ENCODE data around the gene SLC10A7. TPM values are rescaled to one million over a fixed set of nuclear protein-coding genes. Genes with fewer than 3 reads are reported as not detected.

The SLC10A7 gene
- total and polyA plus RNA-seq, 2 experiments from 2014 or later: 0.81 to 4.3 TPM

DNA sequence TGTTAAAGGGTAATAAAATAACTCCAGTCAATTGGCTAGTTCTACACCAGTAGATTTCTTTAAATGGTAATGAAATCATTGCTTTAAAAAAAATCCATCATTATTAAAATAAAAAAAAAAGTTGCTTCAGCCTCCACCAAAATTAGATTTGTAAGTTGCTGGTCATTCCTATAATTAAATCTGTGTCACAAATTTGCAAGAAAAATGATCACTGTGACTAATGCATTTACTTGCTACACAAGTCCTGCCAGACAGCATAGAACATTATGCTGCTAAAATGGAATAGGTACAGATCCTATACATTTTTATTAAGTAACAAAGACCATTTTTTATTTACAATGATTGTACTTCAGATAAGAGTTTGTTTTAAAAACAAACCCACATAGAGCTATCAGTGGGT is 85.8 kb downstream of the SLC10A7 start:
- Histone ChIP-seq H4K20me1 (replicated peaks; ENCODE audit: insufficient read depth) (no peaks in the 10 kb centered on the region), H3F3A (replicated peaks; ENCODE audit: low read depth) (no peaks in the 10 kb centered on the region), H3K9me2 (ENCODE audit: insufficient read depth) (no peaks in the 10 kb centered on the region), H3K36me3 (ENCODE audit: insufficient read depth) (no peaks in the 10 kb centered on the region), H3K4me2 (no peak overlapping the region), H3K79me2 (replicated peaks; ENCODE audit: insufficient read depth) (no peaks in the 10 kb centered on the region), H3K4me1 (ENCODE audit: insufficient read depth) (peaks cover 23% of the 10 kb centered on the region; the same call in 1 of the 2 replicates), H3K27ac (ENCODE audit: low read depth) (no peak overlapping the region), H3K27me3 (ENCODE audit: insufficient read depth) (no peaks in the 10 kb centered on the region), H3K4me3 (no peak overlapping the region), H2AFZ (no peak overlapping the region)
- no peaks in the 10 kb centered on the region for H3K36me3 Mint-ChIP-seq (ENCODE audit: low read depth)
- H3K4me3 Mint-ChIP-seq: no peak overlapping the region
- peaks cover 2% of the 10 kb centered on the region for H3K27me3 Mint-ChIP-seq (ENCODE audit: insufficient read depth, low read depth, poor library complexity)
- H3K9me3 Mint-ChIP-seq: no peaks in the 10 kb centered on the region
- ATAC-seq (no peak), DNase-seq (ENCODE audit: low spot score) (no peak)
- H3K4me1 Mint-ChIP-seq: peaks cover 19% of the 10 kb centered on the region
- no peak overlapping the region for H3K27ac Mint-ChIP-seq
- TF ChIP-seq JUNB (IDR thresholded peaks at IDR 0.05; ENCODE audit: unreplicated experiment) (no peak), NANOG (IDR thresholded peaks at IDR 0.05; ENCODE audit: borderline replicate concordance) (no peak), ZNF114 (CRISPR knock-in tag; IDR thresholded peaks at IDR 0.05) (no peak), POLR2AphosphoS5 (IDR thresholded peaks at IDR 0.05; ENCODE audit: low read depth) (no peak), ZNF331 (CRISPR knock-in tag; IDR thresholded peaks at IDR 0.05; ENCODE audit: low read depth) (no peak)
- TF ChIP-seq, protein P1, sequence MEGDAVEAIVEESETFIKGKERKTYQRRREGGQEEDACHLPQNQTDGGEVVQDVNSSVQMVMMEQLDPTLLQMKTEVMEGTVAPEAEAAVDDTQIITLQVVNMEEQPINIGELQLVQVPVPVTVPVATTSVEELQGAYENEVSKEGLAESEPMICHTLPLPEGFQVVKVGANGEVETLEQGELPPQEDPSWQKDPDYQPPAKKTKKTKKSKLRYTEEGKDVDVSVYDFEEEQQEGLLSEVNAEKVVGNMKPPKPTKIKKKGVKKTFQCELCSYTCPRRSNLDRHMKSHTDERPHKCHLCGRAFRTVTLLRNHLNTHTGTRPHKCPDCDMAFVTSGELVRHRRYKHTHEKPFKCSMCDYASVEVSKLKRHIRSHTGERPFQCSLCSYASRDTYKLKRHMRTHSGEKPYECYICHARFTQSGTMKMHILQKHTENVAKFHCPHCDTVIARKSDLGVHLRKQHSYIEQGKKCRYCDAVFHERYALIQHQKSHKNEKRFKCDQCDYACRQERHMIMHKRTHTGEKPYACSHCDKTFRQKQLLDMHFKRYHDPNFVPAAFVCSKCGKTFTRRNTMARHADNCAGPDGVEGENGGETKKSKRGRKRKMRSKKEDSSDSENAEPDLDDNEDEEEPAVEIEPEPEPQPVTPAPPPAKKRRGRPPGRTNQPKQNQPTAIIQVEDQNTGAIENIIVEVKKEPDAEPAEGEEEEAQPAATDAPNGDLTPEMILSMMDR (conservative IDR thresholded peaks at IDR 0.05; ENCODE audit: low read depth in 2 of 2): no peak

DNA sequence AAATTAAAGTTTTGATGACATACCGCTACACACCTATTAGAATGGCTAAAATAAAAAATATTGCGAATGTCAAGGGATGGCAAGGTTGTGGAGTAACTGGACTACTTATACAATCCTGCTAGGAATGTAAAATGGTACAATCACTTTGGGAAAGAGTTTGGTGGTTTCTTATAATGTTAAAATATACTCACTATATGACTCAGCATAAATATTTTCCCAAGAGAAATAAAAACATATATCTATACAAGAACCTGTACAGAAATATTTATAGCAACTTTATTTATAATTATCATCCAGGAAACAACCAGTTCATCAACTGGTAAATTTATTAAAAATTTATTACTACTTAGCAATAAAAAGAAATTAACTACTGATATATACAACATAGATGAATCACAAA is 89.7 kb downstream of the SLC10A7 start:
- H3K36me3 ChIP-seq (ENCODE audit: insufficient read depth): no peaks in the 10 kb centered on the region
- H3K4me1 ChIP-seq (ENCODE audit: insufficient read depth): 0 out of 2 replicates have a peak, but pooled peaks cover 8% of the 10 kb centered on the region
- ATAC-seq (no peak), DNase-seq (ENCODE audit: low spot score) (no peak)
- Mint-ChIP-seq H3K4me3 (no peak overlapping the region), H3K36me3 (ENCODE audit: low read depth) (no peaks in the 10 kb centered on the region), H3K4me1 (peaks cover 5% of the 10 kb centered on the region; the same call in 2 of the 3 replicates), H3K9me3 (no peaks in the 10 kb centered on the region), H3K27ac (no peak overlapping the region), H3K27me3 (ENCODE audit: insufficient read depth, low read depth, poor library complexity) (no peaks in the 10 kb centered on the region)
- H3K4me3 ChIP-seq: no peak overlapping the region
- H3K4me2 ChIP-seq: no peak overlapping the region
- H3K27me3 ChIP-seq (ENCODE audit: insufficient read depth): no peaks in the 10 kb centered on the region
- H2AFZ ChIP-seq: no peak overlapping the region
- H3K79me2 ChIP-seq (replicated peaks; ENCODE audit: insufficient read depth): no peaks in the 10 kb centered on the region
- H4K20me1 ChIP-seq (replicated peaks; ENCODE audit: insufficient read depth): no peaks in the 10 kb centered on the region
- no peak overlapping the region for H3K27ac ChIP-seq (ENCODE audit: low read depth)
- H3F3A ChIP-seq (replicated peaks; ENCODE audit: low read depth): no peaks in the 10 kb centered on the region
- no peaks in the 10 kb centered on the region for H3K9me2 ChIP-seq (ENCODE audit: insufficient read depth)
- TF ChIP-seq ZNF331 (CRISPR knock-in tag; IDR thresholded peaks at IDR 0.05; ENCODE audit: low read depth) (no peak), CREB1 (CRISPR knock-in tag; IDR thresholded peaks at IDR 0.05; ENCODE audit: low read depth) (no peak), NANOG (IDR thresholded peaks at IDR 0.05; ENCODE audit: borderline replicate concordance) (no peak), ZNF114 (CRISPR knock-in tag; IDR thresholded peaks at IDR 0.05) (no peak)
- TF ChIP-seq, protein P2, sequence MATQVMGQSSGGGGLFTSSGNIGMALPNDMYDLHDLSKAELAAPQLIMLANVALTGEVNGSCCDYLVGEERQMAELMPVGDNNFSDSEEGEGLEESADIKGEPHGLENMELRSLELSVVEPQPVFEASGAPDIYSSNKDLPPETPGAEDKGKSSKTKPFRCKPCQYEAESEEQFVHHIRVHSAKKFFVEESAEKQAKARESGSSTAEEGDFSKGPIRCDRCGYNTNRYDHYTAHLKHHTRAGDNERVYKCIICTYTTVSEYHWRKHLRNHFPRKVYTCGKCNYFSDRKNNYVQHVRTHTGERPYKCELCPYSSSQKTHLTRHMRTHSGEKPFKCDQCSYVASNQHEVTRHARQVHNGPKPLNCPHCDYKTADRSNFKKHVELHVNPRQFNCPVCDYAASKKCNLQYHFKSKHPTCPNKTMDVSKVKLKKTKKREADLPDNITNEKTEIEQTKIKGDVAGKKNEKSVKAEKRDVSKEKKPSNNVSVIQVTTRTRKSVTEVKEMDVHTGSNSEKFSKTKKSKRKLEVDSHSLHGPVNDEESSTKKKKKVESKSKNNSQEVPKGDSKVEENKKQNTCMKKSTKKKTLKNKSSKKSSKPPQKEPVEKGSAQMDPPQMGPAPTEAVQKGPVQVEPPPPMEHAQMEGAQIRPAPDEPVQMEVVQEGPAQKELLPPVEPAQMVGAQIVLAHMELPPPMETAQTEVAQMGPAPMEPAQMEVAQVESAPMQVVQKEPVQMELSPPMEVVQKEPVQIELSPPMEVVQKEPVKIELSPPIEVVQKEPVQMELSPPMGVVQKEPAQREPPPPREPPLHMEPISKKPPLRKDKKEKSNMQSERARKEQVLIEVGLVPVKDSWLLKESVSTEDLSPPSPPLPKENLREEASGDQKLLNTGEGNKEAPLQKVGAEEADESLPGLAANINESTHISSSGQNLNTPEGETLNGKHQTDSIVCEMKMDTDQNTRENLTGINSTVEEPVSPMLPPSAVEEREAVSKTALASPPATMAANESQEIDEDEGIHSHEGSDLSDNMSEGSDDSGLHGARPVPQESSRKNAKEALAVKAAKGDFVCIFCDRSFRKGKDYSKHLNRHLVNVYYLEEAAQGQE (IDR thresholded peaks at IDR 0.05; ENCODE audit: unreplicated experiment): no peak
- TF ChIP-seq, protein P3, sequence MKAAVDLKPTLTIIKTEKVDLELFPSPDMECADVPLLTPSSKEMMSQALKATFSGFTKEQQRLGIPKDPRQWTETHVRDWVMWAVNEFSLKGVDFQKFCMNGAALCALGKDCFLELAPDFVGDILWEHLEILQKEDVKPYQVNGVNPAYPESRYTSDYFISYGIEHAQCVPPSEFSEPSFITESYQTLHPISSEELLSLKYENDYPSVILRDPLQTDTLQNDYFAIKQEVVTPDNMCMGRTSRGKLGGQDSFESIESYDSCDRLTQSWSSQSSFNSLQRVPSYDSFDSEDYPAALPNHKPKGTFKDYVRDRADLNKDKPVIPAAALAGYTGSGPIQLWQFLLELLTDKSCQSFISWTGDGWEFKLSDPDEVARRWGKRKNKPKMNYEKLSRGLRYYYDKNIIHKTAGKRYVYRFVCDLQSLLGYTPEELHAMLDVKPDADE (IDR thresholded peaks at IDR 0.05): no peak

Data from GM23338 (cell line).